Liver (tissue), 9 donors: Measurements from ENCODE around the gene SWT1. TPM values are rescaled to one million over a fixed set of nuclear protein-coding genes. Genes with fewer than 3 reads are reported as not detected.

Experiments
- DNase-seq: peaks from one replicate; pipeline ENCODE4 v3.0.0-alpha.2; 2017; ENCODE audit warnings: low spot score
- H3K27ac ChIP-seq, 2 donors: one replicate each; pipeline ENCODE4 v1.7.0; 2013; ENCODE audit warnings: inconsistent platforms in 2 of 2, low read length in 2 of 2, control low read depth in 1 of 2, low read depth in 1 of 2, mild to moderate bottlenecking in 1 of 2
- H3K27me3 ChIP-seq, 4 donors: one replicate each; pipeline versions ENCODE4 v1.6.1 to v1.7.0; 2013; ENCODE audit warnings: low read length in 3 of 4, inconsistent platforms in 1 of 4, mild to moderate bottlenecking in 1 of 4, moderate library complexity in 1 of 4; ENCODE audit not compliant: control insufficient read depth in 4 of 4, insufficient read depth in 4 of 4
- H3K36me3 ChIP-seq, 4 donors: one replicate each; pipeline versions ENCODE4 v1.6.1 to v1.7.0; 2013; ENCODE audit warnings: low read length in 3 of 4, mild to moderate bottlenecking in 3 of 4, low read depth in 1 of 4, moderate library complexity in 1 of 4; ENCODE audit not compliant: control insufficient read depth in 4 of 4, insufficient read depth in 3 of 4
- H3K4me1 ChIP-seq, 4 donors: one replicate each; pipeline versions ENCODE4 v1.6.1 to v1.7.0; 2013; ENCODE audit warnings: low read length in 3 of 4, mild to moderate bottlenecking in 3 of 4, moderate library complexity in 1 of 4; ENCODE audit not compliant: control insufficient read depth in 4 of 4, insufficient read depth in 4 of 4
- H3K4me3 ChIP-seq, 3 donors: one replicate each; pipeline versions ENCODE4 v1.6.1 to v1.7.0; 2013; ENCODE audit warnings: low read length in 3 of 3, control low read depth in 1 of 3, low read depth in 1 of 3, mild to moderate bottlenecking in 1 of 3
- H3K9ac ChIP-seq, 2 donors: one replicate each; pipeline ENCODE4 v1.7.0; 2013; ENCODE audit warnings: low read length in 2 of 2, mild to moderate bottlenecking in 2 of 2, moderate library complexity in 2 of 2, control low read depth in 1 of 2, low read depth in 1 of 2
- H3K9me3 ChIP-seq, 4 donors: one replicate each; pipeline versions ENCODE4 v1.6.1 to v1.7.0; 2013; ENCODE audit warnings: low read length in 3 of 4; ENCODE audit not compliant: control insufficient read depth in 4 of 4
- EGR1 ChIP-seq, 2 donors: IDR thresholded peaks; 2 replicates each; pipeline ENCODE4 v1.6.1; 2016 to 2018; ENCODE audit warnings: antibody characterized with exemption in 2 of 2, low read depth in 2 of 2
- FOXA1 ChIP-seq: IDR thresholded peaks from 2 replicates; pipeline ENCODE4 v1.6.1; 2016; ENCODE audit warnings: antibody characterized with exemption
- FOXA2 ChIP-seq: IDR thresholded peaks from 2 replicates; pipeline ENCODE4 v1.6.1; 2016; ENCODE audit warnings: antibody characterized with exemption
- GABPA ChIP-seq, 2 donors: IDR thresholded peaks in 1 of 2; conservative IDR thresholded peaks in 1 of 2; 2 replicates each; pipeline ENCODE4 v1.6.1; 2016; ENCODE audit warnings: antibody characterized with exemption in 2 of 2, mild to moderate bottlenecking in 1 of 2, moderate library complexity in 1 of 2
- HNF4G ChIP-seq: IDR thresholded peaks from 2 replicates; pipeline ENCODE4 v1.6.1; 2016; ENCODE audit warnings: antibody characterized with exemption
- NR2F2 ChIP-seq: IDR thresholded peaks from 2 replicates; pipeline ENCODE4 v1.6.1; 2016; ENCODE audit warnings: antibody characterized with exemption
- TAF1 ChIP-seq: conservative IDR thresholded peaks from 2 replicates; pipeline ENCODE4 v1.6.1; 2016; ENCODE audit warnings: antibody characterized with exemption, mild to moderate bottlenecking
- YY1 ChIP-seq: IDR thresholded peaks from 2 replicates; pipeline ENCODE4 v1.6.1; 2016; ENCODE audit warnings: antibody characterized with exemption, mild to moderate bottlenecking
- WGBS: extraction: QIAGEN DNeasy Blood & Tissue Kit; methylation state at CpG from one replicate; pipeline ENCODE4 v1.1.7; 2013; 5-methylcytosine and 5-hydroxymethylcytosine counted together
- polyA plus RNA-seq, 2 donors: library from polyadenylated mRNA; stranded (reverse) in 1 of 2; unstranded in 1 of 2; fragments of 200-250 nt in 1 of 2; fragments of >200 nt in 1 of 2; fragmentation: Nextera tagmentation in 1 of 2; extraction: Ambion mirVana in 1 of 2; gene quantifications; one replicate each; pipeline versions ENCODE4 v1.2.1 to v1.2.3, GENCODE V29; 2013 to 2015
- total RNA-seq, 2 donors: library from RNA; depleted of rRNA; stranded (reverse); fragments of >200 nt; gene quantifications; one replicate each; pipeline ENCODE4 v1.2.3, GENCODE V29; 2014
- TF ChIP-seq, protein P1 (sequence below): IDR thresholded peaks from 2 replicates; pipeline ENCODE4 v1.6.1; 2016; ENCODE audit warnings: antibody characterized with exemption, mild to moderate bottlenecking
- TF ChIP-seq, protein P2 (sequence below): IDR thresholded peaks from 2 replicates; pipeline ENCODE4 v1.6.1; 2016; ENCODE audit warnings: antibody characterized with exemption
- TF ChIP-seq, protein P3 (sequence below): IDR thresholded peaks from 2 replicates; pipeline ENCODE4 v1.6.1; 2016; ENCODE audit warnings: antibody characterized with exemption
- TF ChIP-seq, protein P4 (sequence below): fragments of 150-350 bp; IDR thresholded peaks from 2 replicates; pipeline ENCODE4 v1.5.1; 2017; ENCODE audit warnings: improper control_type of control experiment, low read depth, low read length; ENCODE audit not compliant: missing input control
- TF ChIP-seq, protein P5 (sequence below): IDR thresholded peaks from 2 replicates; pipeline ENCODE4 v1.6.1; 2016; ENCODE audit warnings: antibody characterized with exemption
- donor health status: healthy.
- donor health status: healthy.
- donor health status: healthy.
- donor health status: healthy.
- donor health status: healthy.

Gene SWT1
- total and polyA plus RNA-seq, 4 donors: 0.99 to 7.8 (median 2.9) TPM

DNA sequence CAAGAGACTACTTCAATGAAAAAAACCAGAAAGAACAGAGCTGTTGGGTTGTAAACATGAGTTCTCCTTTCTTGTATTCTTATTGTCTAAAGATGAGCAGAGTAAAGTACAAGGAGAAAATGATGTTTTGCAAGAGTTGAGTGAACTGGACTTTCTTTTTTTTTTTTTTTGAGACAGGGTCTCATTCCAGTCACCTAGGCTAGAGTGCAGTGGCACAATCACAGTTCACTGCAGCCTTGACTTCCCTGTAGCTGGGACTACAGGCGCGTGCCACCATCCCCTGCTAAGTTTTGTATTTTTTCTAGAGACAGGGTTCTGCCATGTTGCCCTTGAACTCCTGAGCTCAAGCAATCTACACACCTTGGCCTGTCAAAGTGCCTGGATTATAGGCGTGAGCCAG, 167.2 kb downstream of the SWT1 start (continued):
- TF ChIP-seq, protein P1, sequence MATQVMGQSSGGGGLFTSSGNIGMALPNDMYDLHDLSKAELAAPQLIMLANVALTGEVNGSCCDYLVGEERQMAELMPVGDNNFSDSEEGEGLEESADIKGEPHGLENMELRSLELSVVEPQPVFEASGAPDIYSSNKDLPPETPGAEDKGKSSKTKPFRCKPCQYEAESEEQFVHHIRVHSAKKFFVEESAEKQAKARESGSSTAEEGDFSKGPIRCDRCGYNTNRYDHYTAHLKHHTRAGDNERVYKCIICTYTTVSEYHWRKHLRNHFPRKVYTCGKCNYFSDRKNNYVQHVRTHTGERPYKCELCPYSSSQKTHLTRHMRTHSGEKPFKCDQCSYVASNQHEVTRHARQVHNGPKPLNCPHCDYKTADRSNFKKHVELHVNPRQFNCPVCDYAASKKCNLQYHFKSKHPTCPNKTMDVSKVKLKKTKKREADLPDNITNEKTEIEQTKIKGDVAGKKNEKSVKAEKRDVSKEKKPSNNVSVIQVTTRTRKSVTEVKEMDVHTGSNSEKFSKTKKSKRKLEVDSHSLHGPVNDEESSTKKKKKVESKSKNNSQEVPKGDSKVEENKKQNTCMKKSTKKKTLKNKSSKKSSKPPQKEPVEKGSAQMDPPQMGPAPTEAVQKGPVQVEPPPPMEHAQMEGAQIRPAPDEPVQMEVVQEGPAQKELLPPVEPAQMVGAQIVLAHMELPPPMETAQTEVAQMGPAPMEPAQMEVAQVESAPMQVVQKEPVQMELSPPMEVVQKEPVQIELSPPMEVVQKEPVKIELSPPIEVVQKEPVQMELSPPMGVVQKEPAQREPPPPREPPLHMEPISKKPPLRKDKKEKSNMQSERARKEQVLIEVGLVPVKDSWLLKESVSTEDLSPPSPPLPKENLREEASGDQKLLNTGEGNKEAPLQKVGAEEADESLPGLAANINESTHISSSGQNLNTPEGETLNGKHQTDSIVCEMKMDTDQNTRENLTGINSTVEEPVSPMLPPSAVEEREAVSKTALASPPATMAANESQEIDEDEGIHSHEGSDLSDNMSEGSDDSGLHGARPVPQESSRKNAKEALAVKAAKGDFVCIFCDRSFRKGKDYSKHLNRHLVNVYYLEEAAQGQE: no peak
- TF ChIP-seq, protein P2, sequence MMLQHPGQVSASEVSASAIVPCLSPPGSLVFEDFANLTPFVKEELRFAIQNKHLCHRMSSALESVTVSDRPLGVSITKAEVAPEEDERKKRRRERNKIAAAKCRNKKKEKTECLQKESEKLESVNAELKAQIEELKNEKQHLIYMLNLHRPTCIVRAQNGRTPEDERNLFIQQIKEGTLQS: no peak

DNA sequence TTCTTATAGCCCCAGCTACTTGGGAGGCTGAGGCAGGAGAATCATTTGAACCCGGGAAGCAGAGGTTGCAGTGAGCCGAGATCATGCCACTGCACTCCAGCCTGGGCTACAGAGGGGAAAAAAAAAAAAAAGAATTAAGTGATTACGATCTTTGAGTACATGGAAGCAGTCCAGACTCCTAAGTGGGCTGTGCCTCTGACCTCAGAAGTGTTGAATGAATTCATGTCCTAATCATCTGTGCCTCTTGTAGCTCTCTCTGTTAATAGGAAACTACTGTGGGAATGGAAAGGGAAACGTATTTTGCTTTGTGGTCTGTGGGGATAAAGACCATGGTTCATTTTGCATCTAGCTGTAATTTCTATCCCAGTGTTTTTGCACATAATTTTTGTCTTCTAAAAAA, 168.4 kb downstream of the SWT1 start:
- H3K9ac ChIP-seq: no peak overlapping the region
- WGBS: 86% methylated on average over 4 of the region's 4 CpGs
- no peaks in the 10 kb centered on the region for H3K36me3 ChIP-seq
- no peak overlapping the region for H3K4me3 ChIP-seq
- H3K27ac ChIP-seq: no peak overlapping the region
- H3K9me3 ChIP-seq: no peaks in the 10 kb centered on the region
- H3K27me3 ChIP-seq: no peaks in the 10 kb centered on the region
- H3K4me1 ChIP-seq: no peaks in the 10 kb centered on the region
- TF ChIP-seq FOXA2 (no peak), EGR1 (IDR thresholded peaks at IDR 0.05; ENCODE audit: low read depth in 2 of 2) (no peak)
- TF ChIP-seq, protein P3, sequence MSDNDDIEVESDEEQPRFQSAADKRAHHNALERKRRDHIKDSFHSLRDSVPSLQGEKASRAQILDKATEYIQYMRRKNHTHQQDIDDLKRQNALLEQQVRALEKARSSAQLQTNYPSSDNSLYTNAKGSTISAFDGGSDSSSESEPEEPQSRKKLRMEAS: no peak
- TF ChIP-seq, protein P2: no peak
- DNase-seq: no peak

DNA sequence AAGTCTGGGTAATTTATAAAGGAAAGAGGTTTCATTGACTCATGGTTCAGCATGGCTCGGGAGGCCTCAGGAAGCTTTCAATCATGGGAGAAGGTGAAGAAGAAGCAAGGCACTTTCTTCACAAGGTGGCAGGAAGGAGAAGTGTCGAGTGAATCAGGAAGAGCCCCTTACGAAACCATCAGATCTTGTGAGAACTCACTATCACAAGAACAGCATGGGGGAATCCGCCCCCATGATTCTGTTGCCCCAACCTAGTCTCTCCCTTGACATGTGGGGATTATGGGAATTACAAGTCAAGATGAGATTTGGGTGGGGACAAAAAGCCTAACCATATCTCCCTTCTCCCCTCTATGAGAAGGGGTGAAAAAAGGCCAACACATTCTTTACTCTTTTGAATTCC, 171.3 kb downstream of the SWT1 start:
- DNase-seq: no peak
- Histone ChIP-seq H3K9me3 (no peaks in the 10 kb centered on the region), H3K4me3 (no peak overlapping the region), H3K27me3 (no peaks in the 10 kb centered on the region), H3K27ac (no peak overlapping the region), H3K4me1 (no peaks in the 10 kb centered on the region), H3K36me3 (no peaks in the 10 kb centered on the region), H3K9ac (no peak overlapping the region)
- no peak for TF ChIP-seq GABPA (IDR thresholded peaks at IDR 0.05 in 1 of 2, conservative IDR thresholded peaks at IDR 0.05 in 1 of 2)
- TF ChIP-seq, protein P3: no peak
- no peak for TF ChIP-seq HNF4G
- no peak for TF ChIP-seq FOXA2
- WGBS: 91% methylated on average over 4 of the region's 4 CpGs

DNA sequence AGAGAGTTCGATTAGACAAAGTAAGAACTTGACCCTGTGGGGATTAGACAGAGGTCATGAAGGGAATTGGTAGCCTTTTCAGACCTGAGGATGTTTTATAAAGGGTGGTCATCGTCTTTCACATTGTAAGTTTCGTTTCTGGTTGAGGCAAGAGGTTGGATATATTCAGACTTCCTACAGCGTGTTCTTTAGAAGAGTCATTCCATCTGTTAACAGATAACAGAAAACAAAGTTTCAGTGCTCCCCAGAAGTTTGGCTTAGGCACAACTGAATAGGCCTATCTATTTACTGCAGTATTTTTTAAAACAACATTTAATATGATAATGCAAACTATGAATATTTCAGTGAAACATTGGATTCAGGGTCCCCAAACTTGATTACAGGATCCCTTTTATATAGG, 177.2 kb downstream of the SWT1 start:
- H3K27me3 ChIP-seq: no peaks in the 10 kb centered on the region
- 76% methylated on average over 4 of the region's 4 CpGs for WGBS
- H3K4me1 ChIP-seq: no peaks in the 10 kb centered on the region
- no peak for DNase-seq
- H3K9ac ChIP-seq: no peak overlapping the region
- H3K9me3 ChIP-seq: no peaks in the 10 kb centered on the region
- no peak overlapping the region for H3K27ac ChIP-seq
- no peak overlapping the region for H3K4me3 ChIP-seq
- H3K36me3 ChIP-seq: no peaks in the 10 kb centered on the region
- TF ChIP-seq HNF4G (no peak), EGR1 (IDR thresholded peaks at IDR 0.05; ENCODE audit: low read depth in 2 of 2) (no peak), NR2F2 (no peak), YY1 (no peak), TAF1 (no peak), FOXA1 (no peak)
- TF ChIP-seq, protein P1: no peak
- TF ChIP-seq, protein P4, sequence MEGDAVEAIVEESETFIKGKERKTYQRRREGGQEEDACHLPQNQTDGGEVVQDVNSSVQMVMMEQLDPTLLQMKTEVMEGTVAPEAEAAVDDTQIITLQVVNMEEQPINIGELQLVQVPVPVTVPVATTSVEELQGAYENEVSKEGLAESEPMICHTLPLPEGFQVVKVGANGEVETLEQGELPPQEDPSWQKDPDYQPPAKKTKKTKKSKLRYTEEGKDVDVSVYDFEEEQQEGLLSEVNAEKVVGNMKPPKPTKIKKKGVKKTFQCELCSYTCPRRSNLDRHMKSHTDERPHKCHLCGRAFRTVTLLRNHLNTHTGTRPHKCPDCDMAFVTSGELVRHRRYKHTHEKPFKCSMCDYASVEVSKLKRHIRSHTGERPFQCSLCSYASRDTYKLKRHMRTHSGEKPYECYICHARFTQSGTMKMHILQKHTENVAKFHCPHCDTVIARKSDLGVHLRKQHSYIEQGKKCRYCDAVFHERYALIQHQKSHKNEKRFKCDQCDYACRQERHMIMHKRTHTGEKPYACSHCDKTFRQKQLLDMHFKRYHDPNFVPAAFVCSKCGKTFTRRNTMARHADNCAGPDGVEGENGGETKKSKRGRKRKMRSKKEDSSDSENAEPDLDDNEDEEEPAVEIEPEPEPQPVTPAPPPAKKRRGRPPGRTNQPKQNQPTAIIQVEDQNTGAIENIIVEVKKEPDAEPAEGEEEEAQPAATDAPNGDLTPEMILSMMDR: no peak
- TF ChIP-seq, protein P5, sequence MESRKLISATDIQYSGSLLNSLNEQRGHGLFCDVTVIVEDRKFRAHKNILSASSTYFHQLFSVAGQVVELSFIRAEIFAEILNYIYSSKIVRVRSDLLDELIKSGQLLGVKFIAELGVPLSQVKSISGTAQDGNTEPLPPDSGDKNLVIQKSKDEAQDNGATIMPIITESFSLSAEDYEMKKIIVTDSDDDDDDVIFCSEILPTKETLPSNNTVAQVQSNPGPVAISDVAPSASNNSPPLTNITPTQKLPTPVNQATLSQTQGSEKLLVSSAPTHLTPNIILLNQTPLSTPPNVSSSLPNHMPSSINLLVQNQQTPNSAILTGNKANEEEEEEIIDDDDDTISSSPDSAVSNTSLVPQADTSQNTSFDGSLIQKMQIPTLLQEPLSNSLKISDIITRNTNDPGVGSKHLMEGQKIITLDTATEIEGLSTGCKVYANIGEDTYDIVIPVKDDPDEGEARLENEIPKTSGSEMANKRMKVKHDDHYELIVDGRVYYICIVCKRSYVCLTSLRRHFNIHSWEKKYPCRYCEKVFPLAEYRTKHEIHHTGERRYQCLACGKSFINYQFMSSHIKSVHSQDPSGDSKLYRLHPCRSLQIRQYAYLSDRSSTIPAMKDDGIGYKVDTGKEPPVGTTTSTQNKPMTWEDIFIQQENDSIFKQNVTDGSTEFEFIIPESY: no peak
